Measurements from ENCODE around the gene IKZF3.

DNA sequence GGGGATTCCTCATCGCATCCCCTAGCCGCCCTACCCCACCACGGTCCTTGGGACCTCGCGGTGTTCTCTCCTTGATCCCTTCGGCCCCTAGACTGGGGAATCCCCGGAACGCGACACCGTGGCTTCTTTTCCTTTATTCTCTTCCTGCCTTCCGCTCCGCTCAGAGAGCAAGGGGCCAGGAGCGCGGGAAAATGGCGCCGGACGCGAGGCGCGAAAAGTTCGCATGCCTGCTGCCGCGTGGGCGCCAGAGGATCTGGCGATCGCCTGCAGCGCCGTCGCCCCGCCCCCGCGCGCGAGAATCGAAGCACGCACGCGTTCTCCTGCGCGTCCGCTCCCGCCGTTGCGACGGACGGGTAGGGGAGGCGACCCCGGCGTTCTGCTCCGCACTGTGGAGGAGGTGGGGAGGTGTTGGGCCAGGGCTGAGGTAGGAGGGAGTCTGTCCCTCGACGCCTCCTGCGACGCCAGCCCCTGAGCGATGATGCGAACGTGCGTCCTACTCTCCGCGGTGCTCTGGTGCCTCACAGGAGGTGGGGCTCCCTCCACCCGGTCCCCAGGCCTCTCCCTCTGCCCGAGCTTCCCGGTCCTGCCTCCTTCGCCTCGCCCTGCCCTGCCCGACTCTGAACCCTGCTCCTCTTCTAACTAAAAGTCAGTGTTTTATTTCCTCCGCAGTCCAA is 3.9 kb upstream of the IKZF3 start, which contains the start of gene ZPBP2:
- TF ChIP-seq REST (IDR thresholded peaks at IDR 0.05; ENCODE audit: low read depth, low read length) (no peak), GABPA (IDR thresholded peaks at IDR 0.05; ENCODE audit: low read depth) (no peak), CTCF (IDR thresholded peaks at IDR 0.05) (no peak), SIN3A (IDR thresholded peaks at IDR 0.05; ENCODE audit: borderline replicate concordance, low read depth, low read length) (no peak), EZH2phosphoT487 (IDR thresholded peaks at IDR 0.05; ENCODE audit: borderline replicate concordance, low read depth) (no peak), RXRA (IDR thresholded peaks at IDR 0.05; ENCODE audit: borderline replicate concordance, low read depth) (no peak), POLR2AphosphoS5 (IDR thresholded peaks at IDR 0.05; ENCODE audit: low read depth, low read length) (no peak), ELF1 (IDR thresholded peaks at IDR 0.05) (no peak), RFX5 (IDR thresholded peaks at IDR 0.05; ENCODE audit: low read length) (no peak)

All from SK-N-SH (cell line).